HCT116 (cell line): ENCODE measurements around the gene WDSUB1. TPM values are rescaled to one million over a fixed set of nuclear protein-coding genes. Genes with fewer than 3 reads are reported as not detected.

Experiments used
- ATAC-seq: fragments of 200-7000 bp; cut with Tn5 transposase; 2 replicates; pipeline ENCODE4 v1.9.1; 2020; ENCODE audit warnings: mild to moderate bottlenecking, moderate library complexity
- BruUV-seq: library from RNA; stranded (reverse); fragments of 400-500 nt; replicated peaks from 2 replicates; lab custom pipeline; 2021; lab: Mats Ljungman, UMichigan
- CTCF ChIA-PET: fragments of 300-600 bp; sonication (Branson Sonifier 250); formaldehyde crosslinking; loops from one replicate; lab custom pipeline; 2021; ENCODE audit warnings: antibody characterized with exemption; lab: Charles Lee
- POLR2A ChIA-PET: fragments of 300-600, 350-600 bp; sonication (Branson Sonifier 250); formaldehyde crosslinking; loops from one replicate; lab custom pipeline; 2021; ENCODE audit warnings: antibody characterized with exemption; lab: Charles Lee
- RAD21 ChIA-PET, 2 experiments: fragments of 300-600 bp; sonication (Branson Sonifier 250); formaldehyde crosslinking; loops; one replicate each; lab custom pipeline; 2023; ENCODE audit warnings: low total read pairs in 2 of 2; ENCODE audit not compliant: uncharacterized antibody in 2 of 2, unreplicated experiment in 2 of 2, low non-redundant PET in 1 of 2; lab: Charles Lee
- DNase-seq: peaks from one replicate; pipeline ENCODE4 v3.0.0-alpha.2; 2010; ENCODE audit warnings: low read depth, low spot score
- H2AFZ ChIP-seq: fragments of 200-600 bp; shearing (Covaris generic), sonication (generic); 2 replicates; pipeline ENCODE4 v1.6.1; 2017; ENCODE audit warnings: low read depth, mixed run types, mixed read lengths, antibody characterized with exemption, low read length; ENCODE audit not compliant: poor library complexity, severe bottlenecking
- H3K27ac ChIP-seq: 2 replicates; pipeline ENCODE4 v1.5.1; 2012; ENCODE audit warnings: low read depth, low read length
- H3K27me3 ChIP-seq: fragments of 200-600 bp; sonication (generic); 2 replicates; pipeline ENCODE4 v1.6.1; 2016; ENCODE audit warnings: mixed run types, low read length, mixed read lengths; ENCODE audit not compliant: insufficient read depth
- H3K36me3 ChIP-seq, 2 experiments: fragments of 200-500 bp in 1 of 2; fragments of 200-600 bp in 1 of 2; sonication (Bioruptor generic) in 1 of 2; sonication (generic) in 1 of 2; 2 replicates each; pipeline versions ENCODE4 v1.5.1 to v1.6.1; 2014 to 2016; ENCODE audit warnings: low read length in 2 of 2, inconsistent platforms in 1 of 2, mixed read lengths in 1 of 2, mixed run types in 1 of 2; ENCODE audit not compliant: insufficient read depth in 2 of 2, control insufficient read depth in 1 of 2
- H3K4me1 ChIP-seq, 2 experiments: fragments of 200-600 bp in 1 of 2; sonication (generic) in 1 of 2; 2 replicates each; pipeline versions ENCODE4 v1.5.1 to v1.6.1; 2012 to 2017; ENCODE audit warnings: low read length in 2 of 2, inconsistent platforms in 1 of 2, mild to moderate bottlenecking in 1 of 2, mixed read lengths in 1 of 2, mixed run types in 1 of 2, moderate library complexity in 1 of 2; ENCODE audit not compliant: insufficient read depth in 2 of 2, control insufficient read depth in 1 of 2
- H3K4me2 ChIP-seq: fragments of 200-600 bp; sonication (generic); 2 replicates; pipeline ENCODE4 v1.6.1; 2017; ENCODE audit warnings: mixed run types, low read length, mixed read lengths
- H3K4me3 ChIP-seq, 2 experiments: fragments of 200-600 bp in 1 of 2; sonication (generic) in 1 of 2; replicated peaks in 1 of 2; 2 replicates each; pipeline ENCODE4 v1.5.1; 2011 to 2016; ENCODE audit warnings: low read length in 2 of 2, control low read depth in 1 of 2, low read depth in 1 of 2, mild to moderate bottlenecking in 1 of 2, mixed read lengths in 1 of 2, mixed run types in 1 of 2
- H3K79me2 ChIP-seq: fragments of 200-600 bp; sonication (generic); 2 replicates; pipeline ENCODE4 v1.6.1; 2017; ENCODE audit warnings: mild to moderate bottlenecking, mixed run types, low read length, moderate library complexity, mixed read lengths; ENCODE audit not compliant: insufficient read depth
- H3K9ac ChIP-seq: fragments of 200-600 bp; sonication (generic); 2 replicates; pipeline ENCODE4 v1.6.1; 2016; ENCODE audit warnings: low read length, mixed read lengths
- H3K9me2 ChIP-seq: fragments of 200-600 bp; sonication (generic), shearing (Covaris generic); 2 replicates; pipeline ENCODE4 v1.6.1; 2017; ENCODE audit warnings: mixed run types, mild to moderate bottlenecking, moderate library complexity; ENCODE audit not compliant: insufficient read depth
- H3K9me3 ChIP-seq, 2 experiments: fragments of 200-500 bp in 1 of 2; fragments of 200-600 bp in 1 of 2; sonication (Bioruptor generic) in 1 of 2; sonication (generic) in 1 of 2; 2 replicates each; pipeline ENCODE4 v1.6.1; 2014 to 2017; ENCODE audit warnings: low read length in 2 of 2, mixed read lengths in 2 of 2, inconsistent platforms in 1 of 2, low read depth in 1 of 2, mild to moderate bottlenecking in 1 of 2, mixed run types in 1 of 2, moderate library complexity in 1 of 2; ENCODE audit not compliant: control insufficient read depth in 1 of 2, insufficient read depth in 1 of 2
- H4K20me1 ChIP-seq: fragments of 200-600 bp; sonication (generic), shearing (Covaris generic); 2 replicates; pipeline ENCODE4 v1.6.1; 2017; ENCODE audit warnings: mixed run types, mild to moderate bottlenecking, moderate library complexity; ENCODE audit not compliant: insufficient read depth
- CTCF ChIP-seq, 3 experiments: fragments of 200-600 bp in 1 of 3; sonication (generic) in 1 of 3; IDR thresholded peaks in 2 of 3; conservative IDR thresholded peaks in 1 of 3; 2 replicates each; pipeline ENCODE4 v1.5.1; 2012 to 2017; ENCODE audit warnings: low read depth in 2 of 3, low read length in 2 of 3, antibody characterized with exemption in 1 of 3, borderline replicate concordance in 1 of 3, control low read depth in 1 of 3, mild to moderate bottlenecking in 1 of 3, mixed read lengths in 1 of 3, mixed run types in 1 of 3, moderate library complexity in 1 of 3; ENCODE audit not compliant: insufficient read depth in 1 of 3
- EGR1 ChIP-seq: IDR thresholded peaks from 2 replicates; pipeline ENCODE4 v1.6.1; 2012; ENCODE audit warnings: low read depth
- JUND ChIP-seq: IDR thresholded peaks from 2 replicates; pipeline ENCODE4 v1.6.1; 2012
- MAX ChIP-seq: IDR thresholded peaks from 2 replicates; pipeline ENCODE4 v1.6.1; 2012
- POLR2AphosphoS5 ChIP-seq: IDR thresholded peaks from 2 replicates; pipeline ENCODE4 v1.6.1; 2011; ENCODE audit warnings: mild to moderate bottlenecking, low read depth, low read length, moderate library complexity
- SP1 ChIP-seq: IDR thresholded peaks from 2 replicates; pipeline ENCODE4 v1.6.1; 2012; ENCODE audit warnings: low read depth
- SRF ChIP-seq: IDR thresholded peaks from 2 replicates; pipeline ENCODE4 v1.6.1; 2012; ENCODE audit warnings: low read depth
- YY1 ChIP-seq: IDR thresholded peaks from 2 replicates; pipeline ENCODE4 v1.6.1; 2011; ENCODE audit warnings: low read length, low read depth, moderate library complexity, mild to moderate bottlenecking; ENCODE audit not compliant: insufficient replicate concordance; ENCODE audit errors: extremely low read depth
- ZNF274 ChIP-seq: fragments of 200-500 bp; sonication (Bioruptor generic); IDR thresholded peaks from 2 replicates; pipeline ENCODE4 v1.6.1; 2014; ENCODE audit warnings: mild to moderate bottlenecking, low read depth, low read length, inconsistent platforms
- intact Hi-C: fragments of 100-400 bp; cut with micrococcal nuclease; formaldehyde crosslinking; loops from 2 replicates; pipeline ENCODE4 v1.10.0; 2022
- total RNA-seq: library from RNA; stranded (reverse); gene quantifications from one replicate; pipeline ENCODE4 v1.2.1, GENCODE V29; 2021; ENCODE audit not compliant: unreplicated experiment

WDSUB1 gene
- total RNA-seq, 1 experiment from 2014 or later = 8.8 TPM

GRCh38 chr2:159243529-159243928, 43.0 kb downstream of the WDSUB1 start:
- TF ChIP-seq EGR1 = no peak
- no peak for TF ChIP-seq SRF
- TF ChIP-seq SP1 = no peak
- TF ChIP-seq POLR2AphosphoS5 = no peak
- no peak for TF ChIP-seq ZNF274
- TF ChIP-seq YY1 = no peak
- no peak for TF ChIP-seq MAX
- TF ChIP-seq JUND = no peak
- TF ChIP-seq CTCF (IDR thresholded peaks at IDR 0.05 in 2 of 3, conservative IDR thresholded peaks at IDR 0.05 in 1 of 3; ENCODE audit: borderline replicate concordance in 1 of 3, insufficient read depth in 1 of 3, low read depth in 2 of 3, low read length in 2 of 3) = no peak
- intact Hi-C loops = loop anchor here (10.0 kb wide), 1 partner anchor 471 kb away; the partner anchor contains the start of gene MARCHF7
- CTCF ChIA-PET = no interaction called here
- Histone ChIP-seq H4K20me1 (0 out of 2 replicates have a peak, but pooled peaks cover 4% of the 10 kb centered on the region), H3K79me2 (no peaks in the 10 kb centered on the region), H3K4me3 (no peak overlapping the region), H3K36me3 (no peaks in the 10 kb centered on the region; a peak in 1 of 4 replicates), H2AFZ (no peak overlapping the region), H3K27me3 (no peaks in the 10 kb centered on the region), H3K9ac (no peak overlapping the region), H3K9me2 (no peaks in the 10 kb centered on the region), H3K27ac (no peak overlapping the region), H3K4me2 (no peak overlapping the region), H3K4me1 (peaks cover 2 to 3% of the 10 kb centered on the region in 2 experiments; a peak in 2 of 4 replicates), H3K9me3 (no peaks in the 10 kb centered on the region)
- ATAC-seq (no peak), DNase-seq (no peak)
- POLR2A ChIA-PET = no interaction called here
- RAD21 ChIA-PET = no interaction called here
- BruUV-seq = no TSS peak
